NB4 (cell line): Measurements from ENCODE around the gene AMZ2.

Source experiments
- POLR2A ChIP-seq: IDR thresholded peaks from 2 replicates; pipeline ENCODE4 v1.6.1; 2011; ENCODE audit warnings: mild to moderate bottlenecking; ENCODE audit not compliant: insufficient read length; ENCODE audit errors: extremely low read depth
- TF ChIP-seq, protein P1 (sequence below): IDR thresholded peaks from 2 replicates; pipeline ENCODE4 v1.6.1; 2011; ENCODE audit warnings: low read depth, low read length
- TF ChIP-seq, protein P2 (sequence below): IDR thresholded peaks from one replicate; pipeline ENCODE4 v1.5.1; 2012; ENCODE audit warnings: low read depth, low read length

DNA sequence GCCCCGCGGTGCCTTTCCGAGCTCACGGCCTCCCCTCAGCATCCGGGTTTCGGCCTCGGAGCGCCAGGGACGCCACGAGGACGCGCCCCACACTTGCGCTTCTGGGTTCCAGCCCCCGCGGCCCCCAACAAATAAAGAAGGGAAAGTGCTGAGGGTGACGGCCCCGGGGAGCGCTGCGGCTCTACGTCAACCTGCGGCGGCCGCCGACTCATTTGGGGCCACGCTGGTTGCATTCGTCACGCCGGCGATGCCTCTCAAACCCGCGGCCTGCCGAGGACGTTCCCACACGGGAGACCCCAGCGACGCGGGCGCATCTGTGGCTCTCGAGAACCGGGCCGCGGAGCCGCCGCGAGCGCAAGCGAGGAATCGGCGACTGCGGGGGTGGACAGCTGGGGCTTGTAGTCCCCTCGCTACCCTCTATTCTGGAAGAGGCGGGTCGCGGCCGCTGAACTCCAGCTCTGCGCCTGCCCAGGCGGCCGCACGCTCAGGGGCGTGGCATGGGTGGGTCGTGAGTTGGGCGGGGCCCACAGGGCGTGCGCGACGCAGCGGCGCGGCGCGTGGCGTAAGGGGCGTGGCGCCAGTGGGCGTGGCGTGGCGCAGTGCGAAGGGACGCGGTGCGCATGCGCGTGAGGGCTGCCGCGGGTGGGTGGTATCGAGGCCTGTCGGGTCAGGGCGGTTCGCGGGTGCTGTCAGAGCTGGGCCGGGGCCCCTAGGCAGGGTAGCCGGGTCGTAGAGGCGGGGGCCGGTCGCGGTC lies at the start of gene AMZ2:
- peak; percentile 93 for TF ChIP-seq POLR2A
- TF ChIP-seq, protein P1, sequence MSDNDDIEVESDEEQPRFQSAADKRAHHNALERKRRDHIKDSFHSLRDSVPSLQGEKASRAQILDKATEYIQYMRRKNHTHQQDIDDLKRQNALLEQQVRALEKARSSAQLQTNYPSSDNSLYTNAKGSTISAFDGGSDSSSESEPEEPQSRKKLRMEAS: peak; percentile 36
- TF ChIP-seq, protein P2, sequence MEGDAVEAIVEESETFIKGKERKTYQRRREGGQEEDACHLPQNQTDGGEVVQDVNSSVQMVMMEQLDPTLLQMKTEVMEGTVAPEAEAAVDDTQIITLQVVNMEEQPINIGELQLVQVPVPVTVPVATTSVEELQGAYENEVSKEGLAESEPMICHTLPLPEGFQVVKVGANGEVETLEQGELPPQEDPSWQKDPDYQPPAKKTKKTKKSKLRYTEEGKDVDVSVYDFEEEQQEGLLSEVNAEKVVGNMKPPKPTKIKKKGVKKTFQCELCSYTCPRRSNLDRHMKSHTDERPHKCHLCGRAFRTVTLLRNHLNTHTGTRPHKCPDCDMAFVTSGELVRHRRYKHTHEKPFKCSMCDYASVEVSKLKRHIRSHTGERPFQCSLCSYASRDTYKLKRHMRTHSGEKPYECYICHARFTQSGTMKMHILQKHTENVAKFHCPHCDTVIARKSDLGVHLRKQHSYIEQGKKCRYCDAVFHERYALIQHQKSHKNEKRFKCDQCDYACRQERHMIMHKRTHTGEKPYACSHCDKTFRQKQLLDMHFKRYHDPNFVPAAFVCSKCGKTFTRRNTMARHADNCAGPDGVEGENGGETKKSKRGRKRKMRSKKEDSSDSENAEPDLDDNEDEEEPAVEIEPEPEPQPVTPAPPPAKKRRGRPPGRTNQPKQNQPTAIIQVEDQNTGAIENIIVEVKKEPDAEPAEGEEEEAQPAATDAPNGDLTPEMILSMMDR: no peak
